RWPE1 (cell line): ENCODE measurements around the gene PTPRB.

Source experiments
- CTCF ChIA-PET: fragments of 350-600 bp; sonication (Branson Sonifier 250); formaldehyde crosslinking; extraction: SDS; loops from one replicate; lab custom pipeline; 2021; lab: Yijun Ruan, JAX
- POLR2A ChIA-PET: fragments of 400-600 bp; formaldehyde crosslinking; extraction: SDS; loops from one replicate; lab custom pipeline; 2020; ENCODE audit warnings: antibody characterized with exemption; ENCODE audit not compliant: low non-redundant PET; lab: Yijun Ruan, JAX
- DNase-seq: peaks from one replicate; pipeline ENCODE4 v3.0.0; 2012; ENCODE audit warnings: low spot score
- H3K27ac ChIP-seq: fragments of 450-650 bp; 2 replicates; pipeline ENCODE4 v1.5.1; 2017
- CTCF ChIP-seq: fragments of 450-650 bp; conservative IDR thresholded peaks from 2 replicates; pipeline ENCODE4 v1.5.1; 2017; ENCODE audit warnings: low read depth, mild to moderate bottlenecking

Gene PTPRB

GRCh38 chr12:70482764-70483163 is 154.5 kb downstream of the PTPRB start:
- no peak for DNase-seq
- CTCF ChIA-PET = no interaction called here
- POLR2A ChIA-PET = no interaction called here
- H3K27ac ChIP-seq = no peak overlapping the region
- no peak for TF ChIP-seq CTCF

GRCh38 chr12:70469221-70469820 is 167.9 kb downstream of the PTPRB start:
- no peak overlapping the region for H3K27ac ChIP-seq
- no peak for DNase-seq
- no peak for TF ChIP-seq CTCF
- CTCF ChIA-PET = no interaction called here
- POLR2A ChIA-PET = no interaction called here

- no peak overlapping the region for H3K27ac ChIP-seq
- POLR2A ChIA-PET = no interaction called here
- TF ChIP-seq CTCF = no peak
- CTCF ChIA-PET = interaction anchor here (0.6 kb wide), 1 partner anchor 1010 kb away, joined by 3 read pairs; no protein-coding TSS in a partner anchor
- DNase-seq = no peak
Observed at GRCh38 chr12:70468741-70469140, 168.5 kb downstream of the PTPRB start.

GRCh38 chr12:70467918-70468733 is 169.1 kb downstream of the PTPRB start:
- no peak for DNase-seq
- CTCF ChIA-PET = interaction anchor here (0.6 kb wide), 2 partner anchors 30 to 1010 kb away, joined by 3 read pairs; no protein-coding TSS in a partner anchor
- POLR2A ChIA-PET = no interaction called here

GRCh38 chr12:70467476-70467875 is 169.8 kb downstream of the PTPRB start:
- TF ChIP-seq CTCF = no peak
- H3K27ac ChIP-seq = no peak overlapping the region
- CTCF ChIA-PET = interaction anchor here (0.6 kb wide), 1 partner anchor 30 kb away, joined by 3 read pairs; no protein-coding TSS in a partner anchor
- no peak for DNase-seq
- POLR2A ChIA-PET = no interaction called here

More at GRCh38 chr12:70467918-70468733, 169.1 kb downstream of the PTPRB start:
- no peak overlapping the region for H3K27ac ChIP-seq
- TF ChIP-seq CTCF = no peak

- no peak for TF ChIP-seq CTCF
- ChIA-PET POLR2A (no interaction called here), CTCF (interaction anchor here (0.9 kb wide), 1 partner anchor 30 kb away, joined by 9 read pairs; no protein-coding TSS in a partner anchor)
- no peak for DNase-seq
- no peak overlapping the region for H3K27ac ChIP-seq
Observed at GRCh38 chr12:70466753-70467152, 170.5 kb downstream of the PTPRB start.
